ENCODE data around the gene RIT2. TPM values are rescaled to one million over a fixed set of nuclear protein-coding genes. Genes with fewer than 3 reads are reported as not detected.

The RIT2 gene
- total RNA-seq, 3 donors from 2014 or later (not counting 1 experiment from before 2014, with no cell fraction given), result not detected

DNA sequence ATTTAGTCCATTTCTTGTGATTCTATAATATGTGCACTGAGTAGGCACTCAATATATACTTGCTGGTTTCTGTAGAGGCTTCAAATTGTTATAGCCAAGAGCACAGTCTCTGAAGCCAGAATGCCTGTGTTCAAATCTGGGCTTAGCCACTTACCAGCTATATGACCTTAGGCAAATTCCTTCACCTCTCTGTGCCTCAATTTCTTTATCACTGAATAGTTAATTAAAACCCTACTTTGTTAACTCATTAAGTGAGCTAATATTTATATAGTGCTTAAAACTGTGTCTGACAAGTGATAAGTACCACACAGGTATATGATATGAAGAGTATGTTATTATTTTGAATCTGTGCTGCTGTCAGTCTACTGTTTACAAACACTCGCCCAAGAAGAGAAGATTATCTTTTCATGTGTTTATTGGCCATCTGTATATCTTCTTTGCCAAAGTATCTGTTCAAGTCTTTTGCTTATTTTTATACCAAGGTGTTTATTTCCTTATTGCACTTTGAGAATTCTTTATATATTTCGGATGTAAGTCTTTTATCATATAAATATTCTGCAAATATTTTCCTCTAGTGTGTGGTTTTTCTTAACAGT, 1.3 kb upstream of the RIT2 start:
- no peaks in the 10 kb centered on the region for H3K4me1 Mint-ChIP-seq
- no peaks in the 10 kb centered on the region for H3K4me1 ChIP-seq (ENCODE audit: control insufficient read depth, insufficient read depth, low read length)
- H3K36me3 Mint-ChIP-seq, result no peaks in the 10 kb centered on the region
- peaks cover 3 to 4% of the 10 kb centered on the region in 2 donors for H3K9me3 Mint-ChIP-seq
- H3K9me3 ChIP-seq (ENCODE audit: control insufficient read depth, insufficient read depth, low read length), result no peaks in the 10 kb centered on the region
- TF ChIP-seq CTCF (IDR thresholded peaks at IDR 0.05), result no peak
- H3K4me3 Mint-ChIP-seq, result no peak overlapping the region
- no peak overlapping the region for H3K4me3 ChIP-seq (ENCODE audit: low read length)
- WGBS (ENCODE audit: insufficient coverage), result no CpG with 5 or more reads among the region's 2 CpGs
- no peak for ATAC-seq
- H3K27ac Mint-ChIP-seq, result no peak overlapping the region
- no peaks in the 10 kb centered on the region for H3K27me3 Mint-ChIP-seq (ENCODE audit: low read depth in 2 of 2)
- no peak for DNase-seq
- no peaks in the 10 kb centered on the region for H3K36me3 ChIP-seq (ENCODE audit: control insufficient read depth, insufficient read depth, low read length)
- H3K27ac ChIP-seq (ENCODE audit: low read length), result no peak overlapping the region
- H3K27me3 ChIP-seq (ENCODE audit: control insufficient read depth, insufficient read depth, low read length), result no peaks in the 10 kb centered on the region
- intact Hi-C loops (cut with micrococcal nuclease), result no loop called here

DNA sequence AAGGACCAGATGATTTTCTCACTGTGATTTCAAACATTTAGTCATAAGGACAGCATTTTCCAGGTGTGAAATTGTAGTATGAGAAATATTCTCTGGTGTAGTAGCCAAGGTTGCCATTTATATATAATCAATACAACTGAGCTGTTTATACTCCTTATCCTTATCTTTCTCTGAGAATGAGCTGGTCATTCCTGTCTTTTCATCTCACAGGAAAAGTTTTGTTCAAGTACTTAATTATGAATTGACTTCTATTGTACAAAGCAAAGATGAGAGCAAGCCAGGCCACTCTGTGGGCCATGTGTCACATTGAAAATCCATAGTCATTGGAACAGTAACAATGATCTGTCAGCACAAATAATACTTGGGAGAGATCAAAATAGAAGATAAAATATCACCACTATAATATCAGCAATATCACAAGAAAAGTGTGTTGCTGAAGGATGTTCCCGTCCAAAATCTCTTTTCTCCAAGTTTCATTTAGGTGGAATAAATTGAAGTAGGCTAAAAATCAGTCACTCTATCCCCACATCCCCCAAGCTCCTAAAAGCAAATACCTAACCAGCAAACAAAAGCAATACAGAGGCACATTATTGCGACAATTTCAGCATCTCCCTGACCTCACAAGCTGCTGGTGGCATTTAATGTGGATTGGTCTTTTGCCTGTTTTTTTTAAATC, 2.1 kb downstream of the RIT2 start:
- H3K27me3 Mint-ChIP-seq (ENCODE audit: low read depth in 2 of 2), result no peaks in the 10 kb centered on the region
- Histone ChIP-seq H3K4me3 (ENCODE audit: low read length) (no peak overlapping the region), H3K4me1 (ENCODE audit: control insufficient read depth, insufficient read depth, low read length) (no peaks in the 10 kb centered on the region), H3K9me3 (ENCODE audit: control insufficient read depth, insufficient read depth, low read length) (no peaks in the 10 kb centered on the region), H3K27ac (ENCODE audit: low read length) (no peak overlapping the region), H3K27me3 (ENCODE audit: control insufficient read depth, insufficient read depth, low read length) (no peaks in the 10 kb centered on the region), H3K36me3 (ENCODE audit: control insufficient read depth, insufficient read depth, low read length) (no peaks in the 10 kb centered on the region)
- WGBS (ENCODE audit: insufficient coverage), result no CpG with 5 or more reads among the region's 2 CpGs
- no peaks in the 10 kb centered on the region for H3K36me3 Mint-ChIP-seq
- ATAC-seq (no peak), DNase-seq (no peak)
- intact Hi-C loops (cut with micrococcal nuclease), result no loop called here
- no peak overlapping the region for H3K4me3 Mint-ChIP-seq
- no peaks in the 10 kb centered on the region for H3K4me1 Mint-ChIP-seq
- H3K9me3 Mint-ChIP-seq, result peaks cover 4 to 10% of the 10 kb centered on the region in 2 donors
- H3K27ac Mint-ChIP-seq, result no peak overlapping the region
- no peak for TF ChIP-seq CTCF (IDR thresholded peaks at IDR 0.05)

GRCh38 chr18:43108882-43109281, 6.6 kb downstream of the RIT2 start:
- no peak overlapping the region for H3K27ac Mint-ChIP-seq
- Histone ChIP-seq H3K9me3 (ENCODE audit: control insufficient read depth, insufficient read depth, low read length) (no peaks in the 10 kb centered on the region), H3K27me3 (ENCODE audit: control insufficient read depth, insufficient read depth, low read length) (no peaks in the 10 kb centered on the region), H3K4me1 (ENCODE audit: control insufficient read depth, insufficient read depth, low read length) (no peaks in the 10 kb centered on the region), H3K36me3 (ENCODE audit: control insufficient read depth, insufficient read depth, low read length) (no peaks in the 10 kb centered on the region), H3K27ac (ENCODE audit: low read length) (no peak overlapping the region), H3K4me3 (ENCODE audit: low read length) (no peak overlapping the region)
- no peak for TF ChIP-seq CTCF (IDR thresholded peaks at IDR 0.05)
- peaks cover 7 to 9% of the 10 kb centered on the region in 2 donors for H3K9me3 Mint-ChIP-seq
- intact Hi-C loops (cut with micrococcal nuclease), result no loop called here
- no peak for DNase-seq
- no peak overlapping the region for H3K4me3 Mint-ChIP-seq
- WGBS (ENCODE audit: insufficient coverage), result 40% methylated on average over 2 of the region's 4 CpGs
- H3K4me1 Mint-ChIP-seq, result no peaks in the 10 kb centered on the region
- H3K36me3 Mint-ChIP-seq, result no peaks in the 10 kb centered on the region
- no peak for ATAC-seq
- H3K27me3 Mint-ChIP-seq (ENCODE audit: low read depth in 2 of 2), result no peaks in the 10 kb centered on the region

DNA sequence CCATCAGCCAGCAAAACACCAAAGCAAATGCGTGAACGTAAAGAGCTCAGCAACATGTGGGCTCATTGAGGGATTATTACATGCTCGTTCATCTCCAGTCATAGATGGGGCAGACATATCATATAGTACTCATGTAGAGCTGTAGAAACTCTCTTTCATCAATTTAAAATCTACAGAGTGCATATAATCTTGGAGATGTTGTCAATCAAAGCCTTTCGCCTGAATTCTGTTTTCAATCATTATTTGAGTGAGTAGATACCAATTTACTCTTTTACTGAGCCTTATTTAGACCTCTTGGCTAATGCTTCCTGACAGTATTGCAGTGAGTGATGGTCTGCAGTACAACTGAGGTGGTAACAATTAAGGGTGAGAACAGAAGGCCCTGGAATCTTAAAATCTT, 7.0 kb downstream of the RIT2 start:
- no peak overlapping the region for H3K4me3 Mint-ChIP-seq
- DNase-seq, result no peak
- no peaks in the 10 kb centered on the region for H3K36me3 Mint-ChIP-seq
- TF ChIP-seq CTCF (IDR thresholded peaks at IDR 0.05), result no peak
- H3K4me1 Mint-ChIP-seq, result no peaks in the 10 kb centered on the region
- H3K9me3 Mint-ChIP-seq, result peaks cover 9 to 11% of the 10 kb centered on the region in 2 donors
- no peaks in the 10 kb centered on the region for H3K9me3 ChIP-seq (ENCODE audit: control insufficient read depth, insufficient read depth, low read length)
- no peak overlapping the region for H3K27ac ChIP-seq (ENCODE audit: low read length)
- no peak overlapping the region for H3K4me3 ChIP-seq (ENCODE audit: low read length)
- no peak for ATAC-seq
- intact Hi-C loops (cut with micrococcal nuclease), result no loop called here
- no peak overlapping the region for H3K27ac Mint-ChIP-seq
- WGBS (ENCODE audit: insufficient coverage), result 77% methylated on average over 3 of the region's 4 CpGs
- no peaks in the 10 kb centered on the region for H3K27me3 ChIP-seq (ENCODE audit: control insufficient read depth, insufficient read depth, low read length)
- H3K4me1 ChIP-seq (ENCODE audit: control insufficient read depth, insufficient read depth, low read length), result no peaks in the 10 kb centered on the region
- H3K27me3 Mint-ChIP-seq (ENCODE audit: low read depth in 2 of 2), result no peaks in the 10 kb centered on the region
- no peaks in the 10 kb centered on the region for H3K36me3 ChIP-seq (ENCODE audit: control insufficient read depth, insufficient read depth, low read length)

Measured in natural killer cell (primary cell).